ENCODE measurements around the gene ANKRD7. TPM values are rescaled to one million over a fixed set of nuclear protein-coding genes. Genes with fewer than 3 reads are reported as not detected.

The ANKRD7 gene
- total and polyA plus RNA-seq, 2 donors, result 0.38 to 0.39 TPM

GRCh38 chr7:118252087-118252486, 27.6 kb downstream of the ANKRD7 start:
- Histone ChIP-seq H3K4me3 (ENCODE audit: low read length in 2 of 2) (no peak overlapping the region), H3K36me3 (ENCODE audit: control insufficient read depth in 2 of 2, insufficient read depth in 2 of 2, low read length in 1 of 2) (no peaks in the 10 kb centered on the region), H3K27ac (ENCODE audit: low read depth in 1 of 2, low read length in 1 of 2) (no peak overlapping the region), H3K4me1 (ENCODE audit: control insufficient read depth in 2 of 2, insufficient read depth in 2 of 2, low read length in 2 of 2) (no peaks in the 10 kb centered on the region), H3K9me3 (ENCODE audit: control insufficient read depth in 2 of 2, insufficient read depth in 1 of 2, low read length in 1 of 2) (no peaks in the 10 kb centered on the region), H3K27me3 (ENCODE audit: control insufficient read depth in 2 of 2, insufficient read depth in 1 of 2, low read length in 1 of 2) (no peaks in the 10 kb centered on the region)
- whole genome bisulfite sequencing, result 92% methylated on average over 1 of the region's 1 CpG
- DNase-seq (ENCODE audit: low read depth in 6 of 9, low spot score in 9 of 9), result no peak

GRCh38 chr7:118259115-118259514, 34.6 kb downstream of the ANKRD7 start:
- WGBS, result 95% methylated on average over 2 of the region's 2 CpGs

GRCh38 chr7:118264836-118265235, 40.3 kb downstream of the ANKRD7 start:
- no peaks in the 10 kb centered on the region for H3K9me3 ChIP-seq (ENCODE audit: control insufficient read depth in 2 of 2, insufficient read depth in 1 of 2, low read length in 1 of 2)
- DNase-seq (ENCODE audit: low read depth in 6 of 9, low spot score in 9 of 9), result no peak
- H3K27ac ChIP-seq (ENCODE audit: low read depth in 1 of 2, low read length in 1 of 2), result no peak overlapping the region
- H3K27me3 ChIP-seq (ENCODE audit: control insufficient read depth in 2 of 2, insufficient read depth in 1 of 2, low read length in 1 of 2), result no peaks in the 10 kb centered on the region
- H3K36me3 ChIP-seq (ENCODE audit: control insufficient read depth in 2 of 2, insufficient read depth in 2 of 2, low read length in 1 of 2), result no peaks in the 10 kb centered on the region
- no peak overlapping the region for H3K4me3 ChIP-seq (ENCODE audit: low read length in 2 of 2)
- H3K4me1 ChIP-seq (ENCODE audit: control insufficient read depth in 2 of 2, insufficient read depth in 2 of 2, low read length in 2 of 2), result no peaks in the 10 kb centered on the region

More at GRCh38 chr7:118259115-118259514, 34.6 kb downstream of the ANKRD7 start:
- Histone ChIP-seq H3K27ac (ENCODE audit: low read depth in 1 of 2, low read length in 1 of 2) (no peak overlapping the region), H3K4me1 (ENCODE audit: control insufficient read depth in 2 of 2, insufficient read depth in 2 of 2, low read length in 2 of 2) (no peaks in the 10 kb centered on the region), H3K36me3 (ENCODE audit: control insufficient read depth in 2 of 2, insufficient read depth in 2 of 2, low read length in 1 of 2) (no peaks in the 10 kb centered on the region), H3K27me3 (ENCODE audit: control insufficient read depth in 2 of 2, insufficient read depth in 1 of 2, low read length in 1 of 2) (no peaks in the 10 kb centered on the region), H3K4me3 (ENCODE audit: low read length in 2 of 2) (no peak overlapping the region), H3K9me3 (ENCODE audit: control insufficient read depth in 2 of 2, insufficient read depth in 1 of 2, low read length in 1 of 2) (no peaks in the 10 kb centered on the region)
- no peak for DNase-seq (ENCODE audit: low read depth in 6 of 9, low spot score in 9 of 9)

- Histone ChIP-seq H3K27me3 (ENCODE audit: control insufficient read depth in 2 of 2, insufficient read depth in 1 of 2, low read length in 1 of 2) (peaks cover 0 to 7% of the 10 kb centered on the region in 2 donors), H3K9me3 (ENCODE audit: control insufficient read depth in 2 of 2, insufficient read depth in 1 of 2, low read length in 1 of 2) (no peaks in the 10 kb centered on the region), H3K27ac (ENCODE audit: low read depth in 1 of 2, low read length in 1 of 2) (no peak overlapping the region), H3K36me3 (ENCODE audit: control insufficient read depth in 2 of 2, insufficient read depth in 2 of 2, low read length in 1 of 2) (no peaks in the 10 kb centered on the region), H3K4me3 (ENCODE audit: low read length in 2 of 2) (no peak overlapping the region), H3K4me1 (ENCODE audit: control insufficient read depth in 2 of 2, insufficient read depth in 2 of 2, low read length in 2 of 2) (no peaks in the 10 kb centered on the region)
- no peak for DNase-seq (ENCODE audit: low read depth in 6 of 9, low spot score in 9 of 9)
- 60% methylated on average over 2 of the region's 2 CpGs for WGBS
Observed at GRCh38 chr7:118280319-118281012, 56.0 kb downstream of the ANKRD7 start.

- WGBS, result 50% methylated on average over 3 of the region's 3 CpGs
- no peak for DNase-seq (ENCODE audit: low read depth in 6 of 9, low spot score in 9 of 9)
- peaks cover 0 to 4% of the 10 kb centered on the region in 2 donors for H3K9me3 ChIP-seq (ENCODE audit: control insufficient read depth in 2 of 2, insufficient read depth in 1 of 2, low read length in 1 of 2)
- H3K27me3 ChIP-seq (ENCODE audit: control insufficient read depth in 2 of 2, insufficient read depth in 1 of 2, low read length in 1 of 2), result peaks cover 0 to 13% of the 10 kb centered on the region in 2 donors
- H3K27ac ChIP-seq (ENCODE audit: low read depth in 1 of 2, low read length in 1 of 2), result no peak overlapping the region
- H3K36me3 ChIP-seq (ENCODE audit: control insufficient read depth in 2 of 2, insufficient read depth in 2 of 2, low read length in 1 of 2), result no peaks in the 10 kb centered on the region
- no peak overlapping the region for H3K4me3 ChIP-seq (ENCODE audit: low read length in 2 of 2)
- H3K4me1 ChIP-seq (ENCODE audit: control insufficient read depth in 2 of 2, insufficient read depth in 2 of 2, low read length in 2 of 2), result no peaks in the 10 kb centered on the region
Observed at GRCh38 chr7:118281196-118281595, 56.7 kb downstream of the ANKRD7 start.

- no peak overlapping the region for H3K27ac ChIP-seq (ENCODE audit: low read depth in 1 of 2, low read length in 1 of 2)
- H3K27me3 ChIP-seq (ENCODE audit: control insufficient read depth in 2 of 2, insufficient read depth in 1 of 2, low read length in 1 of 2), result peaks cover 0 to 27% of the 10 kb centered on the region in 2 donors
- DNase-seq (ENCODE audit: low read depth in 6 of 9, low spot score in 9 of 9), result no peak
- no peaks in the 10 kb centered on the region for H3K4me1 ChIP-seq (ENCODE audit: control insufficient read depth in 2 of 2, insufficient read depth in 2 of 2, low read length in 2 of 2)
- H3K9me3 ChIP-seq (ENCODE audit: control insufficient read depth in 2 of 2, insufficient read depth in 1 of 2, low read length in 1 of 2), result peaks cover 0 to 4% of the 10 kb centered on the region in 2 donors
- no peak overlapping the region for H3K4me3 ChIP-seq (ENCODE audit: low read length in 2 of 2)
- no peaks in the 10 kb centered on the region for H3K36me3 ChIP-seq (ENCODE audit: control insufficient read depth in 2 of 2, insufficient read depth in 2 of 2, low read length in 1 of 2)
Observed at GRCh38 chr7:118285358-118285757, 60.9 kb downstream of the ANKRD7 start.

- Histone ChIP-seq H3K4me3 (ENCODE audit: low read length in 2 of 2) (no peak overlapping the region), H3K36me3 (ENCODE audit: control insufficient read depth in 2 of 2, insufficient read depth in 2 of 2, low read length in 1 of 2) (no peaks in the 10 kb centered on the region), H3K4me1 (ENCODE audit: control insufficient read depth in 2 of 2, insufficient read depth in 2 of 2, low read length in 2 of 2) (no peaks in the 10 kb centered on the region), H3K27me3 (ENCODE audit: control insufficient read depth in 2 of 2, insufficient read depth in 1 of 2, low read length in 1 of 2) (peaks cover 0 to 31% of the 10 kb centered on the region in 2 donors), H3K27ac (ENCODE audit: low read depth in 1 of 2, low read length in 1 of 2) (no peak overlapping the region), H3K9me3 (ENCODE audit: control insufficient read depth in 2 of 2, insufficient read depth in 1 of 2, low read length in 1 of 2) (peaks cover 2 to 11% of the 10 kb centered on the region in 2 donors)
- WGBS, result 93% methylated on average over 2 of the region's 2 CpGs
- no peak for DNase-seq (ENCODE audit: low read depth in 6 of 9, low spot score in 9 of 9)
Observed at GRCh38 chr7:118286131-118286530, 61.6 kb downstream of the ANKRD7 start.

GRCh38 chr7:118288098-118288497, 63.6 kb downstream of the ANKRD7 start:
- Histone ChIP-seq H3K36me3 (ENCODE audit: control insufficient read depth in 2 of 2, insufficient read depth in 2 of 2, low read length in 1 of 2) (no peaks in the 10 kb centered on the region), H3K27me3 (ENCODE audit: control insufficient read depth in 2 of 2, insufficient read depth in 1 of 2, low read length in 1 of 2) (peaks cover 0 to 27% of the 10 kb centered on the region in 2 donors), H3K4me3 (ENCODE audit: low read length in 2 of 2) (no peak overlapping the region), H3K4me1 (ENCODE audit: control insufficient read depth in 2 of 2, insufficient read depth in 2 of 2, low read length in 2 of 2) (no peaks in the 10 kb centered on the region), H3K9me3 (ENCODE audit: control insufficient read depth in 2 of 2, insufficient read depth in 1 of 2, low read length in 1 of 2) (peaks cover 2 to 11% of the 10 kb centered on the region in 2 donors), H3K27ac (ENCODE audit: low read depth in 1 of 2, low read length in 1 of 2) (no peak overlapping the region)
- peak in 5 of 9 donors; percentile 6 to 53 (median 13) for DNase-seq (ENCODE audit: low read depth in 6 of 9, low spot score in 9 of 9)

- H3K4me1 ChIP-seq (ENCODE audit: control insufficient read depth in 2 of 2, insufficient read depth in 2 of 2, low read length in 2 of 2), result no peaks in the 10 kb centered on the region
- H3K9me3 ChIP-seq (ENCODE audit: control insufficient read depth in 2 of 2, insufficient read depth in 1 of 2, low read length in 1 of 2), result peaks cover 2 to 11% of the 10 kb centered on the region in 2 donors
- H3K36me3 ChIP-seq (ENCODE audit: control insufficient read depth in 2 of 2, insufficient read depth in 2 of 2, low read length in 1 of 2), result no peaks in the 10 kb centered on the region
- H3K4me3 ChIP-seq (ENCODE audit: low read length in 2 of 2), result no peak overlapping the region
- H3K27ac ChIP-seq (ENCODE audit: low read depth in 1 of 2, low read length in 1 of 2), result no peak overlapping the region
- DNase-seq (ENCODE audit: low read depth in 6 of 9, low spot score in 9 of 9), result no peak
- peaks cover 0 to 32% of the 10 kb centered on the region in 2 donors for H3K27me3 ChIP-seq (ENCODE audit: control insufficient read depth in 2 of 2, insufficient read depth in 1 of 2, low read length in 1 of 2)
Observed at GRCh38 chr7:118289476-118289875, 65.0 kb downstream of the ANKRD7 start.

Data from thymus (tissue), 11 donors.